ENCODE measurements around the gene LY6G6D. TPM values are rescaled to one million over a fixed set of nuclear protein-coding genes. Genes with fewer than 3 reads are reported as not detected.

Gene LY6G6D
- total and polyA plus RNA-seq, 2 of the 13 experiments (the other 11 are each of a cell fraction or from before 2014, with no cell fraction given): not detected

- peak; percentile 22; the same call in 1 of the 2 replicates for TF ChIP-seq BRCA1 (CRISPR knock-in tag; IDR thresholded peaks at IDR 0.05)
- no peak for TF ChIP-seq GFI1 (CRISPR knock-in tag; IDR thresholded peaks at IDR 0.05; ENCODE audit: borderline replicate concordance)
- TF ChIP-seq ZNF776 (CRISPR knock-in tag; IDR thresholded peaks at IDR 0.05): peak; percentile 61
- no peak for TF ChIP-seq ADNP (CRISPR knock-in tag; IDR thresholded peaks at IDR 0.05)
- peak; percentile 53 for TF ChIP-seq HOXA3 (CRISPR knock-in tag; IDR thresholded peaks at IDR 0.05)
- TF ChIP-seq ZNF576 (CRISPR knock-in tag; IDR thresholded peaks at IDR 0.05): no peak
- no peak for TF ChIP-seq CHCHD3 (CRISPR knock-in tag; IDR thresholded peaks at IDR 0.05)
- peak; percentile 83 for TF ChIP-seq NFKB2 (CRISPR knock-in tag; IDR thresholded peaks at IDR 0.05; ENCODE audit: borderline replicate concordance)
- peak; percentile 64; the same call in 1 of the 2 replicates for TF ChIP-seq ZHX1 (CRISPR knock-in tag; IDR thresholded peaks at IDR 0.05; ENCODE audit: low read depth)
- TF ChIP-seq ZNF225 (CRISPR knock-in tag; IDR thresholded peaks at IDR 0.05): no peak
- TF ChIP-seq ZNF770 (CRISPR knock-in tag; IDR thresholded peaks at IDR 0.05): no peak
- no peak; the same call in 1 of the 2 replicates for TF ChIP-seq ZGPAT (CRISPR knock-in tag; IDR thresholded peaks at IDR 0.05)
- TF ChIP-seq ZNF891 (CRISPR knock-in tag; IDR thresholded peaks at IDR 0.05): no peak
- peak; percentile 36; the same call in 1 of the 2 replicates for TF ChIP-seq KIAA2018 (CRISPR knock-in tag; IDR thresholded peaks at IDR 0.05; ENCODE audit: borderline replicate concordance)
Observed at GRCh38 chr6:31729979-31730630, 15.0 kb downstream of the LY6G6D start (continued).

All from HepG2 (cell line).